Measurements from ENCODE around the gene C1RL. TPM values are rescaled to one million over a fixed set of nuclear protein-coding genes. Genes with fewer than 3 reads are reported as not detected.

The C1RL gene
- total and polyA plus RNA-seq, 4 donors: 8.0 to 22.6 (median 10.4) TPM

DNA sequence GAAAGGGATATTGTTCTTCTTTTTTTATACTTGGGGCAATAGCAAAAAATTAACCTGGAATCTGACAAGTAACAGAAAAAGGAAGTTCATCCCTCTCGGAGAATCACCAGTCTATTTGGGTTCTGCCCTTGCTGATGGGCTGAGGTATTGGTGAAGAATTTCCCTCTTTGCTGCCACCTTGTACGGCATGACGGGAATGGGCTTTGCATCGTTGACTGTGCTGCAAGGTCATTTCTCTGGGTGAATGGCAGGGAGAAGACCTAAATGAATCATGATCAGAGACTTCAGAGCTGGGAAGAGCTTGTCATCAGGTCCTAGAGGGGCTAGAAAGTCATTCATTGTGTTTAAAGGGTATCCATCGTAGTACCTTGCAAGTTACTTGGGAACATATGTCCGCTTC, 36.5 kb downstream of the C1RL start:
- Histone ChIP-seq H3K27ac (ENCODE audit: low read depth, low read length) (no peak overlapping the region), H3K27me3 (ENCODE audit: control insufficient read depth, insufficient read depth, low read length) (no peaks in the 10 kb centered on the region)
- WGBS (ENCODE audit: insufficient coverage): 94% methylated on average over 6 of the region's 6 CpGs

DNA sequence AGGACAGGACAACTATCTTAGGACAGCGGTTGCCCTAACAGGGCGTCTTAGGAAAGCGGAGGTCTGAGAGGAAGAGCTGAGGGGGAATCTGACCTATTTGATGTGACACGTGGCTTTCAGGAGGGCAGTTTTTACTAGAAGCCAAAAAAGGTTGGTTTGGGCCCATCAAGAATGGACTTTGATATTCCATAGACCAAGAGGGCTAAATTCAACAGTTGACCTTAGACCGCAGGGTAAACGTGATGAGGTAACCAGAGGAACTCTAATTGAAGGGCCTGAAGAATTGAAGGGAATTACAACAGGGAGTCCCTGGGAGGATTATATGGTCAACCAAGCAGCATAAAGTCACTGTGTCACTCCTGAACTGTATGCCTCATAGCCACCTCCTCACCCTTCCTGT, 37.0 kb downstream of the C1RL start:
- WGBS (ENCODE audit: insufficient coverage): 90% methylated on average over 6 of the region's 6 CpGs
- no peaks in the 10 kb centered on the region for H3K36me3 ChIP-seq (ENCODE audit: control insufficient read depth, insufficient read depth, low read length)
- H3K27me3 ChIP-seq (ENCODE audit: control insufficient read depth, insufficient read depth, low read length): no peaks in the 10 kb centered on the region
- no peaks in the 10 kb centered on the region for H3K4me1 ChIP-seq (ENCODE audit: control insufficient read depth, insufficient read depth, low read length)
- no peak overlapping the region for H3K27ac ChIP-seq (ENCODE audit: low read depth, low read length)
- no peak overlapping the region for H3K4me3 ChIP-seq (ENCODE audit: low read depth, low read length)
- DNase-seq (ENCODE audit: low read depth in 4 of 6, low spot score in 6 of 6): no peak
- H3K9me3 ChIP-seq (ENCODE audit: control insufficient read depth, insufficient read depth, low read length): no peaks in the 10 kb centered on the region

More for the DNA sequence above, 36.5 kb downstream of the C1RL start:
- Histone ChIP-seq H3K9me3 (ENCODE audit: control insufficient read depth, insufficient read depth, low read length) (no peaks in the 10 kb centered on the region), H3K4me3 (ENCODE audit: low read depth, low read length) (no peak overlapping the region), H3K36me3 (ENCODE audit: control insufficient read depth, insufficient read depth, low read length) (no peaks in the 10 kb centered on the region), H3K4me1 (ENCODE audit: control insufficient read depth, insufficient read depth, low read length) (no peaks in the 10 kb centered on the region)
- no peak for DNase-seq (ENCODE audit: low read depth in 4 of 6, low spot score in 6 of 6)

DNA sequence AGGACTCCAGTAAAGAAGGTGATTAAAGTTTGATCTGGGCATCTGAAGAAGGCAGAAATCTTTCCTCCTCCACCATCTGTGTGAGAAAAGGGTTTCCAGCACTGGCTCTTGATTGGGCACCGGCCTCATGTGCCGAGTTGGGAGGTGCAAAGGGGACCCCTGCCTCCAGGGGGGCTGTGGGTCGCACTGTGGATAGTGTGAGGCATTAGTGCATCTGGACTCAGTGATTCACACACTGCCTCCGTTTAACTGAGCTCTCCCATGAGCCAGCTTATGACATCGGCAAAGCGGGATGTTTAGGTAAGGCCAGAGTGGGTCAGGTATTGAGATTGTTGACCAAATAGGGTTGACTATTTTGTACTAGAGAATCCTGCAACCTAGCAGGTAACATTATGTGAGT, 39.6 kb downstream of the C1RL start:
- DNase-seq (ENCODE audit: low read depth in 4 of 6, low spot score in 6 of 6): no peak
- 65% methylated on average over 4 of the region's 6 CpGs for WGBS (ENCODE audit: insufficient coverage)
- Histone ChIP-seq H3K27ac (ENCODE audit: low read depth, low read length) (no peak overlapping the region), H3K4me1 (ENCODE audit: control insufficient read depth, insufficient read depth, low read length) (no peaks in the 10 kb centered on the region), H3K27me3 (ENCODE audit: control insufficient read depth, insufficient read depth, low read length) (no peaks in the 10 kb centered on the region), H3K36me3 (ENCODE audit: control insufficient read depth, insufficient read depth, low read length) (no peaks in the 10 kb centered on the region), H3K4me3 (ENCODE audit: low read depth, low read length) (no peak overlapping the region), H3K9me3 (ENCODE audit: control insufficient read depth, insufficient read depth, low read length) (no peaks in the 10 kb centered on the region)

DNA sequence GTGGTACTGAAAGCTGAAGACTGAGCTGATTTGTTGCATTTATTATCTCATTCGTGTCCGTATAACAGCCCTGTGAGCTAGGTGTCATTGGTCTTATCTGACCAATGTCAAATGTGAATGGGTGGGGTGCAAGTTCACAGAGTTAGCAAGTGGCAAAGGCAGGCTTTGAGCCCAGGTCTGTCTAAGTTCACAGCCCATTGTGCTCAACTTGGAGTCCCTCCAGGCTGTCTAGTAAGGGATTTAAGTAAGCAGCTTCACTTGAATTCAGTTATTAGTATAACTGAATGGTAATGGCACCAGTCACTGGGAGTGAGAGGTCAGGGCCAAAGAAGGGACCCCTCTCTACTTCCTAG, 40.0 kb downstream of the C1RL start:
- no peak overlapping the region for H3K4me3 ChIP-seq (ENCODE audit: low read depth, low read length)
- no peaks in the 10 kb centered on the region for H3K27me3 ChIP-seq (ENCODE audit: control insufficient read depth, insufficient read depth, low read length)
- H3K36me3 ChIP-seq (ENCODE audit: control insufficient read depth, insufficient read depth, low read length): no peaks in the 10 kb centered on the region
- WGBS (ENCODE audit: insufficient coverage): 76% methylated on average over 2 of the region's 2 CpGs
- no peak for DNase-seq (ENCODE audit: low read depth in 4 of 6, low spot score in 6 of 6)
- H3K27ac ChIP-seq (ENCODE audit: low read depth, low read length): no peak overlapping the region
- H3K4me1 ChIP-seq (ENCODE audit: control insufficient read depth, insufficient read depth, low read length): no peaks in the 10 kb centered on the region
- no peaks in the 10 kb centered on the region for H3K9me3 ChIP-seq (ENCODE audit: control insufficient read depth, insufficient read depth, low read length)

DNA sequence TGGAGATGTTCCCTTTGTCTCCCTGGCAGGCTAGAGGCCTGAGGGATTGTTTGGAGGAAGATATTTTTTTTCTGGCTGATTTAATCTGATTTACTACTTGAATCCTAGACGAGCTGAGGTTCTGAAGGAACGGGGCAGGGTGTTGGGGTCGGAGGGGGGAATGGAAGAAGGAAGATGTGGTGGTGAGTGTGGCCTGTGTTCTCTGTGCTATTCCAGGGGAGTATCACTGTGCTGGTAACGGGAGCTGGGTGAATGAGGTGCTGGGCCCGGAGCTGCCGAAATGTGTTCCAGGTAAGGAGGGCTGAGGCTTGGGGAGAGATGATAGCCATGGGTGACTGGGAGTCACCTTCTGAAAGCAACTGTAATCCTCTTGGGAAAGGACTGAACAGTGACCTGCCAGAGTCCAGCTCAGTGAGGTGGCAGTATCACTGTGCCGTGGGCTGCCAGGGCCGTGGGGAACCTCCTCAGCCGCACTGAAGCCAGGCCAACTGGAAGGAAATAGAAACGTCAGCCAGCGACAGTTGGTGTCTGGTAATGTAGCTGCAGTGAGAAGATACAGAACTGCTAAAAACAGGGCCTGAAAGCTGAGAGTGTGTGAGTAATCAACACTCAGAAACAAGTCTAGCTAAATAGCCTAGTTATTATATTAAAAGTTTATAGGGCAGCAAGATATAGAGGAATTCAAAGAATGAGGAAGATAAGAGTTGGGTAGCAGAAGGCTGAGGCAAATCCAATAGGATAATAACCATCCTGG, 40.6 kb downstream of the C1RL start:
- WGBS (ENCODE audit: insufficient coverage): 86% methylated on average over 10 of the region's 11 CpGs
- H3K4me1 ChIP-seq (ENCODE audit: control insufficient read depth, insufficient read depth, low read length): no peaks in the 10 kb centered on the region
- no peak for DNase-seq (ENCODE audit: low read depth in 4 of 6, low spot score in 6 of 6)
- H3K27ac ChIP-seq (ENCODE audit: low read depth, low read length): no peak overlapping the region
- H3K9me3 ChIP-seq (ENCODE audit: control insufficient read depth, insufficient read depth, low read length): no peaks in the 10 kb centered on the region
- H3K27me3 ChIP-seq (ENCODE audit: control insufficient read depth, insufficient read depth, low read length): no peaks in the 10 kb centered on the region
- H3K36me3 ChIP-seq (ENCODE audit: control insufficient read depth, insufficient read depth, low read length): no peaks in the 10 kb centered on the region
- no peak overlapping the region for H3K4me3 ChIP-seq (ENCODE audit: low read depth, low read length)

DNA sequence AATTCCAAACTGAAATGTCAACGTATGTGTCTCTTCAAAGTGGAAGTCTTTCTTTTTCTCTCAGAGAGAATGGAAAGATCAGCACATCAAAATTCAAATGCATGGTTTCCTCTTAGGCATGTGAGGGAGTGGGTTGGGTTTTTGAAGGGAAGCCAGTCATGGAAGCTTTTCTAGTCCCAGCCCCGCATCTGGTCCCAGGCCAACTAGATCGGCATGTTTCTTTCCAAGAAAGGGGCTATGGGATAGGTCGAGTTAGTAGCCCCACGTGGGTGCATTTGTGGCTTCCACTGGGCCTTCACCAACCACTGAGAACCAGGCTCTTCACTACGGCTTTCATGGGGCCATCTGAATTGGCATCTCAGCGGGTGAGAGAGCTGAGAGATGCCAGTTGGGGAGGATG, 41.9 kb downstream of the C1RL start:
- no peaks in the 10 kb centered on the region for H3K36me3 ChIP-seq (ENCODE audit: control insufficient read depth, insufficient read depth, low read length)

DNA sequence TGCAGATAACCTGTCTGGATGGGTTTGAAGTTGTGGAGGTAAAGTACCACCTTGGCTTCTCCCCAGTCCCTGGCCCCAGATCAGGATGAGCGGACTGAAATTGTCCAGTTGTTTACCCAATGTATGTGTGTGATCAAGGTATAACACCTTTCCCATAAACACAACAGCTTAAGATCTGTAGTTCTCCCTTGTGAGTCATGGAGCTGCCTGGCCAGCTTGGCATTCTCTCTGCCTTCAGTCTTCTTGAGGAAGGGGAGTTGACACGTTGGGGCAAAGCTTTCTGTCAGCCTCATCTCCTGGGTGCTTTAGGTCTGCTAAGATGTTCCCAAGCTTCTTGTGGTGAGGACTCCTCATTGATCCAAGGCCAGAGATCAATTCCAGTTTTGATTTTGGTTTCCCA, 42.4 kb downstream of the C1RL start:
- H3K4me1 ChIP-seq (ENCODE audit: control insufficient read depth, insufficient read depth, low read length): no peaks in the 10 kb centered on the region
- H3K27ac ChIP-seq (ENCODE audit: low read depth, low read length): no peak overlapping the region
- H3K9me3 ChIP-seq (ENCODE audit: control insufficient read depth, insufficient read depth, low read length): no peaks in the 10 kb centered on the region
- no peaks in the 10 kb centered on the region for H3K27me3 ChIP-seq (ENCODE audit: control insufficient read depth, insufficient read depth, low read length)
- no peaks in the 10 kb centered on the region for H3K36me3 ChIP-seq (ENCODE audit: control insufficient read depth, insufficient read depth, low read length)
- H3K4me3 ChIP-seq (ENCODE audit: low read depth, low read length): no peak overlapping the region
- no peak for DNase-seq (ENCODE audit: low read depth in 4 of 6, low spot score in 6 of 6)
- no CpG with 5 or more reads among the region's 2 CpGs for WGBS (ENCODE audit: insufficient coverage)

More for the DNA sequence above, 41.9 kb downstream of the C1RL start:
- DNase-seq (ENCODE audit: low read depth in 4 of 6, low spot score in 6 of 6): no peak
- Histone ChIP-seq H3K27ac (ENCODE audit: low read depth, low read length) (no peak overlapping the region), H3K4me1 (ENCODE audit: control insufficient read depth, insufficient read depth, low read length) (no peaks in the 10 kb centered on the region), H3K9me3 (ENCODE audit: control insufficient read depth, insufficient read depth, low read length) (no peaks in the 10 kb centered on the region), H3K27me3 (ENCODE audit: control insufficient read depth, insufficient read depth, low read length) (no peaks in the 10 kb centered on the region), H3K4me3 (ENCODE audit: low read depth, low read length) (no peak overlapping the region)
- 68% methylated on average over 5 of the region's 7 CpGs for WGBS (ENCODE audit: insufficient coverage)

DNA sequence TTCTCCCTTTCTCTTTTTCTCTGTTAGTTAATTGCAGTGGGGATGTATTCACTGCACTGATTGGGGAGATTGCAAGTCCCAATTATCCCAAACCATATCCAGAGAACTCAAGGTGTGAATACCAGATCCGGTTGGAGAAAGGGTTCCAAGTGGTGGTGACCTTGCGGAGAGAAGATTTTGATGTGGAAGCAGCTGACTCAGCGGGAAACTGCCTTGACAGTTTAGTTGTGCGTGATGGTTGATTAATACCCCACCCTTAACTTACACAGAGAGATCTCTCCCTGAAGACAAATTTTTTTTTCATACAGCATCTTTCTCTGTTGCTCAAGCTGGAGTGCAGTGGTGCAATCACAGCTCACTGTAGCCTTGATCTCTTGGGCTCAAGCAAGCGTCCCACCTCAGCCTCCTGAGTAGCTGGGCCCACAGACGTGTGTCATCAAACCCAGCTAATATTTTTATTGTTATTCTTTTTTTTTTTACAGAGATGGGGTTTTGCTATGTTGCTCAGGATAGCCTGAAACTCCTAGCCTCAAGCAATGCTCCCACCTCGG, 43.9 kb downstream of the C1RL start:
- no peaks in the 10 kb centered on the region for H3K27me3 ChIP-seq (ENCODE audit: control insufficient read depth, insufficient read depth, low read length)
- DNase-seq (ENCODE audit: low read depth in 4 of 6, low spot score in 6 of 6): no peak
- no peaks in the 10 kb centered on the region for H3K36me3 ChIP-seq (ENCODE audit: control insufficient read depth, insufficient read depth, low read length)
- no CpG with 5 or more reads among the region's 7 CpGs for WGBS (ENCODE audit: insufficient coverage)
- H3K4me3 ChIP-seq (ENCODE audit: low read depth, low read length): no peak overlapping the region
- no peaks in the 10 kb centered on the region for H3K9me3 ChIP-seq (ENCODE audit: control insufficient read depth, insufficient read depth, low read length)
- no peak overlapping the region for H3K27ac ChIP-seq (ENCODE audit: low read depth, low read length)
- peaks cover 4% of the 10 kb centered on the region for H3K4me1 ChIP-seq (ENCODE audit: control insufficient read depth, insufficient read depth, low read length)

DNA sequence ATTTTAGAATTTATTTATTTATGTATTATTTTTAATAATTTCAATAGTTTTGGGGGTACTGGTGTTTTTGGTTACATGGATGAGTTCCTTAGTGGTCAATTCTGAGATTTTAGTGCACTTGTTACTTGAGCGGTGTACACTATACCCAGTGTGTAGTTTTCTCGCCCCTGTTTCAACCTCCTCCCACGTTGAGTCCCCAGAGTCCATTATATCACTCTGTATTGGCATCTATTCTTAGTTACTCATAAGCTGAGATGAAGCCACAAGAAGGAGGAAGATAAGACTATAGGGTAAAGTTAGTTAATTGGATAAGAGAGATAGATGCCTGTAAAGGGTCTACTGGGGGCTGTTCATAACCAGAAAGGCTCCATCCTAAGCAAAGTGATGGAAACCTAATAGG, 44.5 kb downstream of the C1RL start:
- no peaks in the 10 kb centered on the region for H3K36me3 ChIP-seq (ENCODE audit: control insufficient read depth, insufficient read depth, low read length)
- no peaks in the 10 kb centered on the region for H3K27me3 ChIP-seq (ENCODE audit: control insufficient read depth, insufficient read depth, low read length)
- no peaks in the 10 kb centered on the region for H3K9me3 ChIP-seq (ENCODE audit: control insufficient read depth, insufficient read depth, low read length)
- H3K4me3 ChIP-seq (ENCODE audit: low read depth, low read length): no peak overlapping the region
- peaks cover 4% of the 10 kb centered on the region for H3K4me1 ChIP-seq (ENCODE audit: control insufficient read depth, insufficient read depth, low read length)
- peak in 1 of 6 donors; percentile 48 for DNase-seq (ENCODE audit: low read depth in 4 of 6, low spot score in 6 of 6)
- H3K27ac ChIP-seq (ENCODE audit: low read depth, low read length): no peak overlapping the region
- WGBS (ENCODE audit: insufficient coverage): no CpG with 5 or more reads among the region's 3 CpGs

DNA sequence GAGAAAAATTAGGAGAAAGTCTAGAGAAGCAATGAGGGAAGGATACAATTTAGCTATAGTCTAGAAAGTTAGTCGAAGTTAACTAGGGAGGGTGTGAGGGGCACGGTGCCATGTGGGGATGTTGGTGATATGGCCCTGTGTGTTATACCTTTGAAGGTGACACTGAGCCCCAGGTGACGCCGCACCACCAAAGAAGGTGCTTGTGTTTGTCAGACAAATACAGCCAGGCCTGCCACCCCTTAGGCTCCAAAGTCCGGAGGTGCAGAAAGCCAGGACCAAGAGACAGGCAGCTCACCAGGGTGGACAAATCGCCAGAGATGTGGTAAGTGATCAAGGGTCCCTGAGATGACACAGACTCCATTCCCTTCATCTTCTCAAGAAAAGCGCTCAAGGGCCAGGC, 47.4 kb downstream of the C1RL start:
- Histone ChIP-seq H3K27me3 (ENCODE audit: control insufficient read depth, insufficient read depth, low read length) (no peaks in the 10 kb centered on the region), H3K27ac (ENCODE audit: low read depth, low read length) (no peak overlapping the region), H3K4me1 (ENCODE audit: control insufficient read depth, insufficient read depth, low read length) (peaks cover 4% of the 10 kb centered on the region), H3K36me3 (ENCODE audit: control insufficient read depth, insufficient read depth, low read length) (no peaks in the 10 kb centered on the region), H3K9me3 (ENCODE audit: control insufficient read depth, insufficient read depth, low read length) (no peaks in the 10 kb centered on the region), H3K4me3 (ENCODE audit: low read depth, low read length) (no peak overlapping the region)
- 100% methylated on average over 7 of the region's 7 CpGs for WGBS (ENCODE audit: insufficient coverage)
- no peak for DNase-seq (ENCODE audit: low read depth in 4 of 6, low spot score in 6 of 6)
